GM12864 (cell line): ENCODE results near the gene EGLN3.

Source experiments
- DNase-seq: peaks from one replicate; pipeline ENCODE4 v3.0.0-alpha.2; 2011; ENCODE audit warnings: low read depth
- H3K4me3 ChIP-seq: 2 replicates; pipeline ENCODE4 v1.5.1; 2011; ENCODE audit warnings: mild to moderate bottlenecking, low read depth, low read length, control low read depth
- TF ChIP-seq, protein P1 (sequence below): IDR thresholded peaks from 2 replicates; pipeline ENCODE4 v1.5.1; 2011; ENCODE audit warnings: low read depth, mild to moderate bottlenecking, moderate library complexity, low read length, control low read depth, inconsistent platforms; ENCODE audit errors: missing control alignments

Gene EGLN3

GRCh38 chr14:33897878-33898535 is 52.9 kb downstream of the EGLN3 start:
- H3K4me3 ChIP-seq: no peak overlapping the region
- TF ChIP-seq, protein P1, sequence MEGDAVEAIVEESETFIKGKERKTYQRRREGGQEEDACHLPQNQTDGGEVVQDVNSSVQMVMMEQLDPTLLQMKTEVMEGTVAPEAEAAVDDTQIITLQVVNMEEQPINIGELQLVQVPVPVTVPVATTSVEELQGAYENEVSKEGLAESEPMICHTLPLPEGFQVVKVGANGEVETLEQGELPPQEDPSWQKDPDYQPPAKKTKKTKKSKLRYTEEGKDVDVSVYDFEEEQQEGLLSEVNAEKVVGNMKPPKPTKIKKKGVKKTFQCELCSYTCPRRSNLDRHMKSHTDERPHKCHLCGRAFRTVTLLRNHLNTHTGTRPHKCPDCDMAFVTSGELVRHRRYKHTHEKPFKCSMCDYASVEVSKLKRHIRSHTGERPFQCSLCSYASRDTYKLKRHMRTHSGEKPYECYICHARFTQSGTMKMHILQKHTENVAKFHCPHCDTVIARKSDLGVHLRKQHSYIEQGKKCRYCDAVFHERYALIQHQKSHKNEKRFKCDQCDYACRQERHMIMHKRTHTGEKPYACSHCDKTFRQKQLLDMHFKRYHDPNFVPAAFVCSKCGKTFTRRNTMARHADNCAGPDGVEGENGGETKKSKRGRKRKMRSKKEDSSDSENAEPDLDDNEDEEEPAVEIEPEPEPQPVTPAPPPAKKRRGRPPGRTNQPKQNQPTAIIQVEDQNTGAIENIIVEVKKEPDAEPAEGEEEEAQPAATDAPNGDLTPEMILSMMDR: no peak
- DNase-seq: no peak

- no peak overlapping the region for H3K4me3 ChIP-seq
- TF ChIP-seq, protein P1: no peak
- DNase-seq: no peak
Measured at GRCh38 chr14:33897382-33897781, 53.5 kb downstream of the EGLN3 start.

DNA sequence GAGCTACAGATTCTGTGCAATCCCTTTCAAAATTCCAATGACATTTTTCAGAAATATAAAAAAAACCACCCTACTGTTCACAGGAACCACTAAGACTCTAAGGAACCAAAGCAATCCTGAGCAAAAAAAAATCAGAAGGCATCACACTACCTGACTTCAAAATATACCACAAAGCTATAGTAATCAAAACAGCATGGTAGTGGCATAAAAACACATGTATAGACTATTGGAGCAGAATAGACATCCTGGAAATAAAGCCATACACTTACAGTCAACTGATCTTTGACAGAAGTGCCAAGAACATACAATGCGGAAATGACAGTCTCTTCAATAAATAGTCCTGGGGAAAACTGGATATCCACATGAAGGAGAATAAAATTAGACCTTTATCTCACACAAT is 56.5 kb downstream of the EGLN3 start:
- no peak overlapping the region for H3K4me3 ChIP-seq
- TF ChIP-seq, protein P1: no peak
- DNase-seq: no peak

DNA sequence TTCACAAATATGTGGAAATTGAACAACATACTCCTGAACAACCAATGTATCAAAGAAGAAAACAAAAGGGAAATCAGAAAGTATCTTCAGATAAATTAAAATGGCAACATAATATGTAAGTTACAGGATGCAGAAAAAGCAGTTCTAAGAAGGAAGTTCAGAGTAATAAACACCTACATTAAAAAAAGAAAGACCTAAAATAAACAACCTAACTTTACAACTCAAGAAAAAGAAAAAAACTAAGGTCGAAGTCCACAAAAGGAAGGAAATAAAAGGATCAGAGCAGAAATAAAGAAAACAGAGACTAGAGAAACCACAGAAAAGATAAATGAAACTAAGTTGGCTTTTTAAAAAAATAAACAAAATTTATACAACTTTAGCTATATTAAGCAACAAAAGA is 59.2 kb downstream of the EGLN3 start:
- TF ChIP-seq, protein P1: no peak
- no peak for DNase-seq
- H3K4me3 ChIP-seq: no peak overlapping the region

DNA sequence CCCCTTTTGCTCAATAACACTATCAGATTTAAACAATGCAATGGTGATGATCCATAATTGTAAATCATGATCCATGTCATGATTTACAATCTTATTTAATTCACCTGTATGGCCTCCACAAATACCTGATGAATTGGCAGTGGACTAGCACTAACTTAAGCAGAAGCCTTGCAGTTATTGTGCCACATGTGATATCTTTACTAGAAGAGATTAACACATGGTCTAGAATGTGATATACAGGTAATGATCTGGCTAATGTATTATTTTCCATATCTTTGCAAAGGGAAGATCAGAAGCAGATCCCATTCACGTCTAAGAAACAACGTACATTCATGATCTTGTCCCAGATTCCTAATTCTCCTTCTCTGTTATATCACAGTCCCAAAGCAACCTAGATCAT is 66.0 kb downstream of the EGLN3 start:
- DNase-seq: no peak
- no peak overlapping the region for H3K4me3 ChIP-seq
- TF ChIP-seq, protein P1: no peak

- H3K4me3 ChIP-seq: no peak overlapping the region
- no peak for DNase-seq
- TF ChIP-seq, protein P1: no peak
Measured at GRCh38 chr14:33880330-33880729, 70.5 kb downstream of the EGLN3 start.

DNA sequence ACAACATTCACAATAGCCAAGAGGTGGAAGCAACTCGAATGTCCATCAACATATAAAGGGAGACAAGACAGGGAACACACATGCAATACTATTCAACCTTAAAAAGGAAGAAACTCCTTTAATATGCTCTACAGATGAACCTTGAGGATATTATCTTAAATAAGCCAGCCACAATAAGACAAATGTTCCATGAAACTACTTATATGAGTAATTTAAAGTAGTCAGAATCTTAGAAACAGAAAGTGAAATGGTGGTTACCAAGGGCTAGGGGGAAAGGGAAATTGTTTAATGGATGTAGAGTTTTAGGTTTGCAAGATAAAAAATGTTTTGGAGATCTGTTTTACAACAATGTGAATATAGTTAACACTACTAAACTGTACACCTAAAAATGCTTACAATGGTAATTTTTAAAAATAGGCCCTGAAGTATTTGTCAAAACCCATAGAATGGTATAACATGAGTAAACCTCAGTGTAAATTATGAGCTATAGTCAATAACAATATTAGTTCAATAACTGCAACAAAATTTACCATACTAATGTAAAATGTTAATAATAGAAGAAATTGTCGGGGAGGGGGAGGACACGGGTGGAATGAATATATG is 71.1 kb downstream of the EGLN3 start:
- TF ChIP-seq, protein P1: no peak
- H3K4me3 ChIP-seq: no peak overlapping the region

More for the DNA sequence above, 71.1 kb downstream of the EGLN3 start:
- DNase-seq: no peak
